Kidney (tissue), 14 donors: ENCODE measurements around the gene CLMN. TPM values are rescaled to one million over a fixed set of nuclear protein-coding genes. Genes with fewer than 3 reads are reported as not detected.

Experiments
- DNase-seq, 5 donors: peaks; one replicate each; pipeline ENCODE4 v3.0.0-alpha.2; 2013 to 2020
- FAIRE-seq: peaks from 2 replicates; lab custom pipeline; 2012; peaks lifted over from hg19 to GRCh38; lab: Jason Lieb, UNC
- H3K27ac ChIP-seq, 2 donors: one replicate each; pipeline ENCODE4 v1.7.0; 2013; ENCODE audit warnings: low read depth in 2 of 2, low read length in 2 of 2, inconsistent platforms in 1 of 2
- H3K27me3 ChIP-seq: one replicate; pipeline ENCODE4 v1.7.1; 2013; ENCODE audit warnings: low read length, inconsistent platforms; ENCODE audit not compliant: control insufficient read depth, insufficient read depth
- H3K36me3 ChIP-seq, 3 donors: one replicate each; pipeline versions ENCODE4 v1.7.0 to v1.7.1; 2013; ENCODE audit warnings: low read length in 3 of 3, control low read depth in 1 of 3, inconsistent platforms in 1 of 3; ENCODE audit not compliant: insufficient read depth in 3 of 3, control insufficient read depth in 2 of 3
- H3K4me1 ChIP-seq, 3 donors: one replicate each; pipeline versions ENCODE4 v1.7.0 to v1.7.1; 2013; ENCODE audit warnings: low read length in 3 of 3, inconsistent platforms in 1 of 3, low read depth in 1 of 3; ENCODE audit not compliant: control insufficient read depth in 2 of 3, insufficient read depth in 2 of 3
- H3K4me3 ChIP-seq, 3 donors: one replicate each; pipeline versions ENCODE4 v1.7.0 to v1.8.1; 2013; ENCODE audit warnings: low read length in 3 of 3, control low read depth in 1 of 3, inconsistent platforms in 1 of 3
- H3K9ac ChIP-seq, 3 donors: one replicate each; pipeline versions ENCODE4 v1.7.0 to v1.7.1; 2013; ENCODE audit warnings: low read length in 3 of 3, control low read depth in 1 of 3, inconsistent platforms in 1 of 3
- H3K9me3 ChIP-seq, 3 donors: one replicate each; pipeline versions ENCODE4 v1.7.0 to v1.7.1; 2013; ENCODE audit warnings: low read length in 3 of 3, control low read depth in 1 of 3, inconsistent platforms in 1 of 3; ENCODE audit not compliant: control insufficient read depth in 2 of 3, insufficient read depth in 1 of 3
- CTCF ChIP-seq: IDR thresholded peaks from 3 replicates; pipeline ENCODE4 v1.5.1; 2012; ENCODE audit warnings: mild to moderate bottlenecking, moderate library complexity, borderline replicate concordance; ENCODE audit not compliant: insufficient read depth; ENCODE audit errors: extremely low read depth
- intact Hi-C: fragments of 100-400 bp; cut with DNase I; formaldehyde crosslinking; loops from one replicate; pipeline ENCODE4 v1.11.1; 2022
- polyA plus RNA-seq: library from polyadenylated mRNA; stranded (reverse); fragments of 350-450 nt; fragmentation: Illumina TruSeq; extraction: RNeasy Lipid Tissue Mini Kit (QIAGEN cat#74804); gene quantifications from one replicate; pipeline ENCODE4 v1.2.3, GENCODE V29; 2014; ENCODE audit warnings: low read depth, low replicate concordance; ENCODE audit not compliant: insufficient read depth
- total RNA-seq: library from RNA; stranded (reverse); fragmentation: NEBNext Ultra II Directional; extraction: Animal tissue kit (Norgen Biotek cat#: 25700); gene quantifications from one replicate; pipeline ENCODE4 v1.2.1, GENCODE V29; 2021
- donor health status: control.
- donor health status: control.
- donor health status: control.
- donor health status: control.
- donor health status: control.
- donor health status: DM: yes; HTN: yes; CAD: no.
- donor health status: Normal renal cell carcinoma (clear cell type).

CLMN gene
- total and polyA plus RNA-seq, 2 donors from 2014 or later: 33.1 to 151 TPM

DNA sequence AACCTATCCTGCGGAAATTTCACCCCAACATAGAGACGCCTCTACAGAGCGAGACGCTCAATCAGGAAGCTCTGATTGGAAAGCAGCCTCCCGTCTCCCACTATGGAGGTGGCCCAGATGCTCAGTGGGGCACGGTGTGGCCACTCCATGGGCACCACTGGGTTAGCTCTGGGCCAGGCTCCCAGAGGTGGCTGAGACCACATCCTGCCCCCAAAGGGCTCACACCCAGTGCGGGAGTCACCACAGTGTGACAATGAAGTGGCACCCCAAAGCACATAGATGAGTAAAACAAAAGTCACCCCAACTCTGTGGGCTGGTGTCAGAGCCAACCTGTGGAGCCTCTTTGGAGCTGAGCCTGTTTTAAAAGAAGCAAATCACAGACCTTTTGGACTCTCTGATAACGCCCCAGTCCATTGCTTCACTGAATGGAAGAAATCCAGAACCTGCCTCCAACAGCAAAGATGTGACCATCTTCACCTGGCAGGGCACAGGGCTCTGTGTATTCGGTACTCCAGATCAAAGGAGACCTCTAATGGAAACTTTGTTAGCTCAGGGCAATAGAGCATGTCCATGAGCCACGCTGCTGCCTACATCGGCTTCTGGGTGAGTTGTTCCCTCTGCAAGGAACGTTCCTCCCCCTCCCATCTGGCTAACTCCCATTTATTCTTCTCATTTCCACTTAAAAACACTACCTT, 19.6 kb downstream of the CLMN start:
- TF ChIP-seq CTCF: no peak
- intact Hi-C loops: no loop called here
- H3K9ac ChIP-seq: no peak overlapping the region
- no peaks in the 10 kb centered on the region for H3K36me3 ChIP-seq
- H3K27ac ChIP-seq: peak overlapping the region; percentile 26 to 52
- H3K4me1 ChIP-seq: peaks cover 0 to 34% (median 30%) of the 10 kb centered on the region in 3 donors
- H3K27me3 ChIP-seq: no peaks in the 10 kb centered on the region
- H3K9me3 ChIP-seq: peaks cover 0 to 5% (median 0%) of the 10 kb centered on the region in 3 donors
- FAIRE-seq (no peak), DNase-seq (peak in 4 of 5 donors; percentile 60 to 75 (median 74))
- no peak overlapping the region for H3K4me3 ChIP-seq

GRCh38 chr14:95299271-95299670, 20.4 kb downstream of the CLMN start:
- peak in 1 of 5 donors; percentile 36 for DNase-seq
- H3K4me1 ChIP-seq: peaks cover 0 to 42% (median 33%) of the 10 kb centered on the region in 3 donors

GRCh38 chr14:95297832-95298231, 21.9 kb downstream of the CLMN start:
- intact Hi-C loops: no loop called here
- no peak for TF ChIP-seq CTCF
- H3K9ac ChIP-seq: no peak overlapping the region
- no peaks in the 10 kb centered on the region for H3K27me3 ChIP-seq
- H3K4me3 ChIP-seq: no peak overlapping the region
- no peaks in the 10 kb centered on the region for H3K36me3 ChIP-seq
- H3K9me3 ChIP-seq: peaks cover 0 to 5% (median 0%) of the 10 kb centered on the region in 3 donors
- DNase-seq (peak in 1 of 5 donors; percentile 38), FAIRE-seq (no peak)
- H3K4me1 ChIP-seq: peaks cover 0 to 35% (median 32%) of the 10 kb centered on the region in 3 donors
- no peak overlapping the region for H3K27ac ChIP-seq

More at GRCh38 chr14:95299271-95299670, 20.4 kb downstream of the CLMN start:
- H3K4me3 ChIP-seq: no peak overlapping the region
- no peak for TF ChIP-seq CTCF
- no peak for FAIRE-seq
- H3K27me3 ChIP-seq: no peaks in the 10 kb centered on the region
- H3K9me3 ChIP-seq: peaks cover 0 to 5% (median 0%) of the 10 kb centered on the region in 3 donors
- H3K9ac ChIP-seq: no peak overlapping the region
- H3K27ac ChIP-seq: no peak overlapping the region
- intact Hi-C loops: no loop called here
- H3K36me3 ChIP-seq: no peaks in the 10 kb centered on the region
